ENCODE results near the gene ADPGK. TPM values are rescaled to one million over a fixed set of nuclear protein-coding genes. Genes with fewer than 3 reads are reported as not detected.

The ADPGK gene
- total RNA-seq, 1 experiment from 2014 or later: 54.8 TPM

DNA sequence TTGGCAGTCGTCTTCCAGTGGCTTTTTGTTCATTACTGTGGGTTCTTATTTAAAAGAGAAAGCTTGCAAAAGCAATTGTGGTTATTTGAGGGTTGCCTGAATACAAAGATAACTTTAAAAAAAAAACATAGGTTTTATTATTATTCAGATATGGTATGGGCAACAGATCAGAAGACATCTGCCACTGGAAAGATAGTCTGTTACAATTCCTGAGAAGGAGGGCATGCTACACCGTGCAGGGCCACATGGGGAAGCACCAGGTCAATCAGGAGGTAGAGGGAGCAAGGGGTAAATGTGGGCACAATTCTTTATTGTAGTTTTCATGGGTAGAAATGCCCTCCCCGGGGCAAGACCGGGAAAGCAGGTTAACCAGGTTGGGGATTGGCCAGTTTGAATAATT is 51.0 kb downstream of the ADPGK start:
- Histone ChIP-seq H3K27me3 (ENCODE audit: insufficient read depth, low read length) (no peaks in the 10 kb centered on the region), H3K79me1 (ENCODE audit: insufficient read depth, low read depth, low read length, poor library complexity, severe bottlenecking) (no peaks in the 10 kb centered on the region), H3K18ac (ENCODE audit: insufficient read length, low read depth, low read length) (no peak overlapping the region), H2AFZ (ENCODE audit: low read length) (no peak overlapping the region), H3K9me3 (ENCODE audit: control insufficient read depth, low read depth, low read length) (no peaks in the 10 kb centered on the region), H3K9ac (ENCODE audit: extremely low read depth, insufficient read length, low read length) (no peak overlapping the region), H3K79me2 (ENCODE audit: insufficient read depth, low read length) (no peaks in the 10 kb centered on the region), H2BK20ac (ENCODE audit: low read depth, low read length, poor library complexity, severe bottlenecking) (no peak overlapping the region), H3K4me2 (ENCODE audit: insufficient read depth, insufficient read length, low read length) (no peak overlapping the region), H3K56ac (ENCODE audit: insufficient read length, low read depth, low read length) (no peak overlapping the region), H3K4ac (ENCODE audit: low read depth, low read length) (no peak overlapping the region), H2BK12ac (ENCODE audit: insufficient read length, low read depth, low read length) (no peak overlapping the region), H3T11ph (ENCODE audit: low read length) (no peak overlapping the region), H4K20me1 (ENCODE audit: control insufficient read depth, insufficient read depth, insufficient read length) (no peaks in the 10 kb centered on the region), H4K91ac (ENCODE audit: insufficient read length, low read depth, low read length) (no peak overlapping the region), H2BK5ac (ENCODE audit: insufficient read length, low read length) (no peak overlapping the region), H4K5ac (ENCODE audit: insufficient read length, low read depth, low read length) (no peak overlapping the region), H2BK120ac (ENCODE audit: low read depth, low read length, poor library complexity, severe bottlenecking) (no peak overlapping the region), H3K4me1 (ENCODE audit: insufficient read depth, low read length) (no peaks in the 10 kb centered on the region), H3K27ac (ENCODE audit: insufficient read length, low read depth, low read length) (no peak overlapping the region), H2BK15ac (ENCODE audit: low read depth, low read length) (no peak overlapping the region), H3K23me2 (ENCODE audit: insufficient read length, low read depth, low read length, poor library complexity, severe bottlenecking) (no peaks in the 10 kb centered on the region), H2AK5ac (ENCODE audit: insufficient read length, low read length) (no peak overlapping the region), H4K8ac (replicated peaks; ENCODE audit: insufficient read length, low read depth, low read length) (no peak overlapping the region), H3K23ac (ENCODE audit: insufficient read length, low read depth, low read length) (no peak overlapping the region), H3K14ac (ENCODE audit: insufficient read depth, low read length) (no peak overlapping the region)
- TF ChIP-seq, protein P1, sequence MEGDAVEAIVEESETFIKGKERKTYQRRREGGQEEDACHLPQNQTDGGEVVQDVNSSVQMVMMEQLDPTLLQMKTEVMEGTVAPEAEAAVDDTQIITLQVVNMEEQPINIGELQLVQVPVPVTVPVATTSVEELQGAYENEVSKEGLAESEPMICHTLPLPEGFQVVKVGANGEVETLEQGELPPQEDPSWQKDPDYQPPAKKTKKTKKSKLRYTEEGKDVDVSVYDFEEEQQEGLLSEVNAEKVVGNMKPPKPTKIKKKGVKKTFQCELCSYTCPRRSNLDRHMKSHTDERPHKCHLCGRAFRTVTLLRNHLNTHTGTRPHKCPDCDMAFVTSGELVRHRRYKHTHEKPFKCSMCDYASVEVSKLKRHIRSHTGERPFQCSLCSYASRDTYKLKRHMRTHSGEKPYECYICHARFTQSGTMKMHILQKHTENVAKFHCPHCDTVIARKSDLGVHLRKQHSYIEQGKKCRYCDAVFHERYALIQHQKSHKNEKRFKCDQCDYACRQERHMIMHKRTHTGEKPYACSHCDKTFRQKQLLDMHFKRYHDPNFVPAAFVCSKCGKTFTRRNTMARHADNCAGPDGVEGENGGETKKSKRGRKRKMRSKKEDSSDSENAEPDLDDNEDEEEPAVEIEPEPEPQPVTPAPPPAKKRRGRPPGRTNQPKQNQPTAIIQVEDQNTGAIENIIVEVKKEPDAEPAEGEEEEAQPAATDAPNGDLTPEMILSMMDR (conservative IDR thresholded peaks at IDR 0.05): peak; percentile 40
- no peak for DNase-seq
- Mint-ChIP-seq H3K36me3 (ENCODE audit: insufficient read depth in 1 of 3, low read depth in 3 of 3) (peaks cover 16 to 46% (median 35%) of the 10 kb centered on the region in 3 experiments; a peak in 6 of 7 replicates), H3K27ac (no peak overlapping the region), H3K4me1 (peaks cover 5% of the 10 kb centered on the region in 2 experiments; a peak in 2 of 4 replicates), H3K27me3 (ENCODE audit: low read depth) (no peaks in the 10 kb centered on the region), H3K9me3 (no peaks in the 10 kb centered on the region), H3K4me3 (no peak overlapping the region)
- no CpG with 5 or more reads among the region's 4 CpGs for WGBS (ENCODE audit: extremely low coverage, insufficient read length, low lambda C conversion rate)
